SK-N-SH (cell line): Measurements from ENCODE around the gene SMPDL3A. TPM values are rescaled to one million over a fixed set of nuclear protein-coding genes. Genes with fewer than 3 reads are reported as not detected.

ENCODE experiments used
- CTCF ChIA-PET: fragments of 300-600, 350-600 bp; formaldehyde crosslinking; extraction: SDS; loops from one replicate; lab custom pipeline; 2021; lab: Yijun Ruan, JAX
- POLR2A ChIA-PET: fragments of 350-600 bp; sonication (Branson Sonifier 250); formaldehyde crosslinking; extraction: SDS; loops from one replicate; lab custom pipeline; 2020; ENCODE audit warnings: antibody characterized with exemption, inconsistent platforms; lab: Yijun Ruan, JAX
- DNase-seq: peaks from one replicate; pipeline ENCODE4 v3.0.0; 2012
- H2AFZ ChIP-seq: fragments of 200-600 bp; sonication (generic); 2 replicates; pipeline ENCODE4 v1.8.1; 2016; ENCODE audit warnings: antibody characterized with exemption, mild to moderate bottlenecking, low read depth
- H3F3A ChIP-seq: fragments of 200-600 bp; sonication (generic); replicated peaks from 2 replicates; pipeline ENCODE3; 2016; ENCODE audit warnings: antibody characterized with exemption, mild to moderate bottlenecking; ENCODE audit not compliant: insufficient read depth
- H3K27ac ChIP-seq, 2 experiments: fragments of 200-500 bp in 1 of 2; fragments of 200-600 bp in 1 of 2; sonication (Bioruptor generic) in 1 of 2; sonication (generic), shearing (Covaris generic) in 1 of 2; 2 replicates each; pipeline versions ENCODE4 v1.5.1 to v1.6.1; 2014 to 2016; ENCODE audit warnings: low read depth in 2 of 2, inconsistent platforms in 1 of 2, low read length in 1 of 2, mild to moderate bottlenecking in 1 of 2, mixed read lengths in 1 of 2
- H3K27me3 ChIP-seq: fragments of 200-600 bp; sonication (generic), shearing (Covaris generic); 2 replicates; pipeline ENCODE4 v1.6.1; 2016; ENCODE audit warnings: mixed run types; ENCODE audit not compliant: insufficient read depth
- H3K36me3 ChIP-seq, 2 experiments: fragments of 200-500 bp in 1 of 2; fragments of 200-600 bp in 1 of 2; sonication (Bioruptor generic) in 1 of 2; sonication (generic) in 1 of 2; replicated peaks in 1 of 2; 2 replicates each; pipeline versions ENCODE3 to v1.5.1; 2014 to 2016; ENCODE audit warnings: low read length in 1 of 2, mild to moderate bottlenecking in 1 of 2; ENCODE audit not compliant: insufficient read depth in 2 of 2, control insufficient read depth in 1 of 2
- H3K4me1 ChIP-seq, 2 experiments: fragments of 200-500 bp in 1 of 2; fragments of 200-600 bp in 1 of 2; sonication (Bioruptor generic) in 1 of 2; sonication (generic), shearing (Covaris generic) in 1 of 2; 2 replicates each; pipeline versions ENCODE4 v1.5.1 to v1.6.1; 2014 to 2016; ENCODE audit warnings: low read depth in 1 of 2, low read length in 1 of 2, mixed run types in 1 of 2; ENCODE audit not compliant: insufficient read depth in 2 of 2, control insufficient read depth in 1 of 2
- H3K4me2 ChIP-seq: fragments of 200-600 bp; sonication (generic), shearing (Covaris generic); 2 replicates; pipeline ENCODE4 v1.6.1; 2017; ENCODE audit warnings: mixed run types
- H3K4me3 ChIP-seq, 2 experiments: fragments of 200-500 bp in 1 of 2; fragments of 200-600 bp in 1 of 2; sonication (Bioruptor generic) in 1 of 2; sonication (generic), shearing (Covaris generic) in 1 of 2; 2 replicates each; pipeline versions ENCODE4 v1.5.1 to v1.8.1; 2014 to 2016; ENCODE audit warnings: low read depth in 2 of 2, inconsistent platforms in 1 of 2, low read length in 1 of 2, mild to moderate bottlenecking in 1 of 2, mixed read lengths in 1 of 2, moderate library complexity in 1 of 2
- H3K79me2 ChIP-seq: fragments of 200-600 bp; sonication (generic); 2 replicates; pipeline ENCODE4 v1.8.1; 2017; ENCODE audit warnings: mild to moderate bottlenecking; ENCODE audit not compliant: insufficient read depth
- H3K9ac ChIP-seq: fragments of 200-600 bp; sonication (generic); 2 replicates; pipeline ENCODE4 v1.6.1; 2017; ENCODE audit warnings: mixed run types
- H3K9me2 ChIP-seq: fragments of 200-600 bp; sonication (generic); 2 replicates; pipeline ENCODE4 v1.6.1; 2017; ENCODE audit warnings: mixed run types
- H3K9me3 ChIP-seq: fragments of 200-600 bp; sonication (generic); 2 replicates; pipeline ENCODE4 v1.6.1; 2017; ENCODE audit warnings: mixed run types, mild to moderate bottlenecking, moderate library complexity
- H4K20me1 ChIP-seq: fragments of 200-600 bp; sonication (generic); 2 replicates; pipeline ENCODE4 v1.6.1; 2017; ENCODE audit warnings: mild to moderate bottlenecking, mixed run types; ENCODE audit not compliant: insufficient read depth
- CHD2 ChIP-seq: fragments of 150-350 bp; IDR thresholded peaks from 2 replicates; pipeline ENCODE4 v1.6.1; 2018; ENCODE audit warnings: low read length; ENCODE audit not compliant: partially characterized antibody
- ELF1 ChIP-seq: IDR thresholded peaks from 2 replicates; pipeline ENCODE4 v1.4.0; 2012
- FOSL2 ChIP-seq: IDR thresholded peaks from 2 replicates; pipeline ENCODE4 v1.4.0; 2012; ENCODE audit warnings: low read depth, mild to moderate bottlenecking, moderate library complexity, borderline replicate concordance
- GATA2 ChIP-seq: sonication (generic); formaldehyde crosslinking; IDR thresholded peaks from 2 replicates; pipeline ENCODE4 v1.5.0; 2020; ENCODE audit warnings: mild to moderate bottlenecking, missing genetic modification reagents
- IRF3 ChIP-seq: fragments of 150-350 bp; IDR thresholded peaks from 2 replicates; pipeline ENCODE4 v1.6.1; 2016; ENCODE audit warnings: mild to moderate bottlenecking, low read depth, low read length
- JUND ChIP-seq: IDR thresholded peaks from 2 replicates; pipeline ENCODE4 v1.4.0; 2012
- MEF2A ChIP-seq: IDR thresholded peaks from 2 replicates; pipeline ENCODE4 v1.4.0; 2012; ENCODE audit warnings: low read depth, borderline replicate concordance
- MXI1 ChIP-seq: IDR thresholded peaks from 2 replicates; pipeline ENCODE4 v1.6.1; 2012; ENCODE audit warnings: mild to moderate bottlenecking, low read depth, low read length, improper control_type of control experiment
- NFIC ChIP-seq: IDR thresholded peaks from 2 replicates; pipeline ENCODE4 v1.4.0; 2012; ENCODE audit warnings: borderline replicate concordance
- POLR2AphosphoS5 ChIP-seq: IDR thresholded peaks from 2 replicates; pipeline ENCODE4 v1.6.1; 2012; ENCODE audit warnings: low read depth, low read length
- RCOR1 ChIP-seq: fragments of 150-350 bp; IDR thresholded peaks from 2 replicates; pipeline ENCODE4 v1.6.1; 2017; ENCODE audit warnings: antibody characterized with exemption, low read length
- REST ChIP-seq: IDR thresholded peaks from 2 replicates; pipeline ENCODE4 v1.6.1; 2012; ENCODE audit warnings: mild to moderate bottlenecking, low read depth, low read length, moderate library complexity
- RFX5 ChIP-seq: IDR thresholded peaks from 2 replicates; pipeline ENCODE4 v1.6.1; 2012; ENCODE audit warnings: mild to moderate bottlenecking, improper control_type of control experiment, low read length
- SIN3A ChIP-seq: IDR thresholded peaks from 2 replicates; pipeline ENCODE4 v1.6.1; 2012; ENCODE audit warnings: low read depth, mild to moderate bottlenecking, low read length, moderate library complexity, borderline replicate concordance
- SMC3 ChIP-seq: IDR thresholded peaks from 2 replicates; pipeline ENCODE4 v1.6.1; 2012; ENCODE audit warnings: low read depth, low read length, improper control_type of control experiment
- TAF1 ChIP-seq: IDR thresholded peaks from 2 replicates; pipeline ENCODE4 v1.6.1; 2012; ENCODE audit warnings: low read depth, mild to moderate bottlenecking, low read length, moderate library complexity, borderline replicate concordance
- WGBS: methylation state at CpG from one replicate; pipeline ENCODE4 v1.1.6; 2017; ENCODE audit warnings: low lambda C conversion rate; 5-methylcytosine and 5-hydroxymethylcytosine counted together
- polyA plus RNA-seq, 3 experiments: library from polyadenylated mRNA; depleted of rRNA; stranded (reverse); fragments of >200 nt; gene quantifications; 2 replicates each; pipeline ENCODE4 v1.2.3, GENCODE V29; 2012
- TF ChIP-seq, protein P1 (sequence below): fragments of 150-350 bp; IDR thresholded peaks from 2 replicates; pipeline ENCODE4 v1.6.1; 2017; ENCODE audit warnings: antibody characterized with exemption, low read length, low read depth, borderline replicate concordance

SMPDL3A gene
- polyA plus RNA-seq, 1 of the 3 experiments (the other 2 are of a cell fraction): 2.0 TPM

GRCh38 chr6:122753000-122753687, 35.9 kb upstream of the SMPDL3A start:
- H3K4me3 ChIP-seq: peak overlapping the region; percentile 30 to 52; a peak in 2 of 4 replicates
- H3K9me3 ChIP-seq: no peaks in the 10 kb centered on the region; the same call in 1 of the 2 replicates
- peak overlapping the region; percentile 79; the same call in 1 of the 2 replicates for H2AFZ ChIP-seq
- no peak overlapping the region for H3K9ac ChIP-seq
- H3K9me2 ChIP-seq: no peaks in the 10 kb centered on the region
- ChIA-PET CTCF (interaction anchor here (1.8 kb wide), 1 partner anchor 36 kb away, joined by 4 read pairs; the partner anchor contains the start of gene SMPDL3A), POLR2A (no interaction called here)
- no peak for DNase-seq
- H3F3A ChIP-seq: no peaks in the 10 kb centered on the region
- H3K27me3 ChIP-seq: no peaks in the 10 kb centered on the region
- no peaks in the 10 kb centered on the region for H3K36me3 ChIP-seq
- H3K4me2 ChIP-seq: peak overlapping the region; percentile 65
- WGBS: 21% methylated on average over 10 of the region's 10 CpGs
- H3K79me2 ChIP-seq: no peaks in the 10 kb centered on the region
- H3K4me1 ChIP-seq: no peaks in the 10 kb centered on the region
- no peak for TF ChIP-seq MEF2A
- TF ChIP-seq SMC3: no peak
- TF ChIP-seq RFX5: no peak
- no peak for TF ChIP-seq SIN3A
- TF ChIP-seq FOSL2: no peak
- TF ChIP-seq POLR2AphosphoS5: no peak
- TF ChIP-seq, protein P1, sequence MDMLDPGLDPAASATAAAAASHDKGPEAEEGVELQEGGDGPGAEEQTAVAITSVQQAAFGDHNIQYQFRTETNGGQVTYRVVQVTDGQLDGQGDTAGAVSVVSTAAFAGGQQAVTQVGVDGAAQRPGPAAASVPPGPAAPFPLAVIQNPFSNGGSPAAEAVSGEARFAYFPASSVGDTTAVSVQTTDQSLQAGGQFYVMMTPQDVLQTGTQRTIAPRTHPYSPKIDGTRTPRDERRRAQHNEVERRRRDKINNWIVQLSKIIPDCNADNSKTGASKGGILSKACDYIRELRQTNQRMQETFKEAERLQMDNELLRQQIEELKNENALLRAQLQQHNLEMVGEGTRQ: no peak
- no peak for TF ChIP-seq MXI1
- TF ChIP-seq CHD2: no peak
- TF ChIP-seq GATA2 (CRISPR knock-in tag): no peak
- TF ChIP-seq JUND: no peak
- TF ChIP-seq RCOR1: no peak
- TF ChIP-seq ELF1: no peak
- TF ChIP-seq IRF3: no peak
- TF ChIP-seq NFIC: no peak
- TF ChIP-seq REST: no peak
- no peak for TF ChIP-seq TAF1
- H3K27ac ChIP-seq: no peak overlapping the region
- no peaks in the 10 kb centered on the region for H4K20me1 ChIP-seq
